Fibroblast of skin of left quadriceps (primary cell): ENCODE results near the gene RAB38.

ENCODE experiments used
- DNase-seq, 2 experiments: peaks; one replicate each; pipeline ENCODE4 v3.0.0-alpha.2; 2013; ENCODE audit warnings: low read depth in 2 of 2

The RAB38 gene

DNA sequence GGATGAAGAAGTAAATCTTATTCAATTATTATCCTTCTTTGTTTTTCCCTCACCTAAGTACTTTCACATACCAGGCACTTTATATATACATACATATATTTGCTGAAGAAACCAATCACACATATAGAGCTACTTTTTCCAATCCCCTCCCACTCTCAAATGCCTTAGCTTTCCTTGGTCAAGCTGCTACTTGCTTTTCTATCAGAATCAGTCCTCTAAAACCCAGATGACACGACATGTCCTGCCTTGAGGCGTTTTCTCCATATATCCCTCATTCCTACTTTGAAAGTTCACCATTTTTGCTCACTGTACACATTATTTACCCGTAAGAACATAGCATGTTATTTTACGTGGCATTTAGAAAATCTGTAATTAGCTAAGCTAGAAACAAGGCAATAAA lies 5.4 kb downstream of the RAB38 start:
- DNase-seq: no peak

GRCh38 chr11:88169471-88169870 lies 5.8 kb downstream of the RAB38 start:
- DNase-seq: no peak

DNA sequence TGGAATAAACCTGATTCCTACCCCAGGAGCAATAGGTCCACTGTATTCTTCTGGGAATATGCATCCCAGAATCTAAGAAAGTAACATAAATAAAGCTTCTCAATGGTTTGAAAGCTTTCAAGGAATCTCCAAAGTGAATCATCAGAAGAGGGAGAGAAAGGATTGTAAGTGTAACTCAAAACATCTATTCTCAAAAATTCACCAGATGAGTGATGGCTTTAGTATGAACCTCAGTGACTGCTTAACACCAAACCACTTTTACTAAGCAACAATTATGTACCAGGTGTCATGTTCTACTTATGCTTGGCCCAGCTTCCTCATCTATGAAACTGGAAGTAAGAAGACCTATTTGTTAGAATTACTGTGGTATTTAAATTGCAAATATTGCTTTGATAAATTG lies 7.4 kb downstream of the RAB38 start:
- DNase-seq: no peak

GRCh38 chr11:88164806-88165585 lies 10.2 kb downstream of the RAB38 start:
- no peak for DNase-seq

- no peak for DNase-seq
Observed at GRCh38 chr11:88164320-88164719, 10.9 kb downstream of the RAB38 start.

- DNase-seq: no peak
Observed at GRCh38 chr11:88158081-88158480, 17.2 kb downstream of the RAB38 start.

DNA sequence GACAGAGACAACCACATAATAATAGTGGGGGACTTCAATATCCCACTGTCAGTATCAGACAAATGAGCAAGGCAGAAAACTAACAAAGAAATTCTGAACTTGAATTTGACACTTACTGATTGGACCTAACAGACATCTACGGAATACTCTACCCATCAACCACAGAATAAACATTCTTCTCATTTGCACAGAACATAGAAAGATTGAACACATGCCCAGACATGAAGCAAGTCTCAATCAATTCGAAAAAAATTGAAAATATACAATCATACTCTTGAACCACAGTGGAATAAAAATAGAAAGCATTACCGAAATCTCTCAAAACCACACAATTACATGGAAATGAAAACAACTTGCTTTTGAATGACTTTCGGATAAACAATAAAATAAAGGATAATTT lies 17.9 kb downstream of the RAB38 start:
- DNase-seq: no peak

DNA sequence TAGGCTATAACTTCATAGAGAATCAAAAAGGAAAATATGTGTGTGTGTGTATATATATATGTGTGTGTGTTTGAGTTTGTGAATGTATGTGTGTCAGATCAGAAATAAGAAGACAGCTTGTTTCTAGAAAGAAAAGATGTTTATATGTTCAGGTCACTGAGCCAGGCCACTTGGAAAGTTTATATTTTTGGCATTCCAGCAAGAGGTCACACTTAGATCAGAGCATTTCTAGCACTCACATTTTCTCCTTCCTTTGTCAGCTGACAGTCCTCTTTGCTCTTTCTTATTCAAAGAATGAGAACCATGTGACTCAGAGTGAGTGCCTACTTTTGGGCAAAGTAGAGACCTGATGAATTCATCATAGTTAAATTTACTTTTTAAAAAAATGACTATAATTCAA lies 22.9 kb downstream of the RAB38 start:
- no peak for DNase-seq

DNA sequence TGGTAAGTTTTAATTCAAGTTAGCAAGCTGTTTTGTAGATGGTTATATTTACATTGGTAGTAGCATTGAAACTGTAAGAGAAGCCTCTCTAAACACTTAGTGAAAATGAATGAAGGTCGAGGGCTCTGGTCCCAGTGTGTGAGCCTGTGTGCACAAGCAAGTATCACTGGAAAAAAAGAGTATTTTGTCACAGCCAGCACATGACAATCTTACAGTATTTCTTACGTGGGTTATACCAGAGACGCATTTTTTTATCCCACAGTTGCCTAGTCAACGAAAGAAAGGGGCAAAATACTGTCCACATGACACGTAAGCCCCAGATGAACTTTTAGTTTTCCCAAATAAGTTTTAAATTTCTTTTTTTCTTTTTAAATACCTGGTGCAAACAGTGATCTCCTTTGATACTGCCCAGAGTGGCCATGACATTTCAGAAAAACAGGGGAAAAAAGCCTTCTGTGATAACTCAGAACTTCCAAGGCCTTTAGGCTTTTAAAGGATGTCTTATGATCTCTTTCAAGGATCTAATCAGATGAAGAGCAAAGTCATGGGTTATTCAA lies 23.5 kb downstream of the RAB38 start:
- DNase-seq: no peak

GRCh38 chr11:88146106-88146505 lies 29.1 kb downstream of the RAB38 start:
- no peak for DNase-seq

DNA sequence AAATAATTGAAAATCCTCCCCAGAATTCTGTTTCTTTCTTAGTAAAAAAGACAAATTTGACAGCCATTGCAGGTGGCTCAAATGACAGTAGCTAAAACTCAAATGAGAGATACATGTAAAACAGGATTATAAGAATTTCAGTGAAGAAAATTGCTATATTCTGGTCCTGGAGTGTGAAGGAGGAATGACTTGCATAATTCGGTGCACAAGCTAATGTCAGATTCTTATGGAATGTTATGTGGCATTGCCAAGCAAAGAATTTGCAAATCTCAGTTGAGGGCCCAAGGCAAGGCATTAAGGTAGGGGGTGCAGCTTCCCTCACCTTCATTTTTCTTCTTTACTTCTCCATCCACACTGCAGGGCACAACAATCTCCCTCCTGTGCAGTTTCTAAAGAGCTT lies 35.4 kb downstream of the RAB38 start:
- DNase-seq: no peak

DNA sequence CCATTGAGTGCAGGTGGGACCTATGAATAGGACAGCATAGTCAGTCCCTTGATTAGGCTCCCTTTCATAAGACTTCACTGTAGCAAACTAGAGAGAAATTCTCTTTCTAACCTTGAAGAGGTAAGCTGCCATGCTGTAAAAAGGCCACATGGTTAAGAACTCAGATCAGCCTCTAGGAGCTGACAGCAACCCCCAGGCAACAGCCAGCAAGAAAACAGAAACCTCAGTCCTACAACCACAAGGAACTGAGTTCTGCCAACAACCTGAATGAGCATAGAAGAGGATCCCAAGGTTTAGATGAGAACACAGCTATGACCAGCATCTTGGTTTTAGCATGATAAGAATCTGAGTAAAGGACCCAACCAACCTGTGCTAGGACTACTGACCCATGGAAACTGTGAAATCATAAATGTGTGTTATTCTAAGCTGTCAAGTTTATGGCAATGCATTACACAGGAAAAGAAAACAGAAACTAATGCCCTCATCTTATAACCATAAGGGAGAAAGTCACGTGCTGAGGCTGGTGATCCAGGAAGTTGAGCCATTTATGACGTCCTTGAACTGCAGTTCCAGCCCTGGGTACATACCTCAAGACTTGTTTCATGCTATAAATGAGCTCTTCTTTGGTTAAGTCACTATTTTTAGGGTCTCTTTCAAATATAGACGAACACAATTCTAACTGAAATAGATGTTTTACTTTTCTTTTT lies 43.3 kb downstream of the RAB38 start:
- no peak for DNase-seq

- no peak for DNase-seq
Observed at GRCh38 chr11:88122956-88123355, 52.3 kb downstream of the RAB38 start.

GRCh38 chr11:88119561-88119960 lies 55.7 kb downstream of the RAB38 start:
- no peak for DNase-seq

- DNase-seq: no peak
Observed at GRCh38 chr11:88117281-88117858, 57.9 kb downstream of the RAB38 start.

GRCh38 chr11:88115828-88116755 lies 59.2 kb downstream of the RAB38 start:
- DNase-seq: no peak

DNA sequence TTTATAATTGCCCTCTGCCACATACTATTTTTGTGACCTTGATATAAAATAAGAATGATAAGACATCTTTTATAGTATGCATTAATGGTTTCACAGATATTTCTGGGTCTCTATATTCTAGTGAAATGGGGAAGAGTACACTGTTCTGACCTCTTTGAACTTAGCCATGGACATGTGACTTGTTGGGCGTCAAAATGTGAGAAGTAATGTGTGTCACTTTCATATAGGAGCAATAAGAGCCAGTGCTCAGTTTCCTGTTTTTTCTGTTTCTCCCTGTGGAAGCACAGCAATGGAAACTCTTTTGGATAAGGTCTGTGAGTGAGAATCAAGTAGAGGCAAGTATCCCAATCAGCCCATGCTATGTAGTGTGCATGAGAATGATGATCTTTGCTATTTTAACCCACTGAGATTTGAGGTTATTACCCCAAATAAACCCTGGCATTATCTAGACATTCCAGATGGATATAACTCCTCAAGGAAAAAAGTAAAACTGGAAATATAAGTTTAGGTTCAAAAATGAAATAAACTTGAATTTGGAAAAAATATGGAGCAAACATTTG lies 60.7 kb downstream of the RAB38 start:
- no peak for DNase-seq

DNA sequence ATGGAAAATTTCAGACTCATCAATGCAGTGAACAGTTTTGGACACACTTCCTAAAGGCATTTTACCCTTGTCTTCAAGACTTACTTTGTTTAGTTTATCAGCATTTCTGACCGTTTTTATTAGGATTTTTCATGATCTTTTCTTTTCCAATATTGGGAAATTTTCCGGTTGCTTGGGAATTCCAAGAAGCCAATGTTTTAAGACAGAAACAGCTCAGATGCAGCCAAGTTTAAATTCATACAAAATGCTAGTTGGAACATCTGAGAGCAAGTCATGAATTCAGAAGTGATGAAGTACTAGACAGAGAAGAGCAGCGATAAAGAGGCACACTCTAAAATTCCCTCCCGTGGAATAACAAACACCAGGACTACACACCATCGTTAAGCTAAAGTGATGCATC lies 68.6 kb downstream of the RAB38 start:
- DNase-seq: no peak

GRCh38 chr11:88105951-88106350 lies 69.3 kb downstream of the RAB38 start:
- DNase-seq: no peak

- DNase-seq: no peak
Observed at GRCh38 chr11:88105526-88105925, 69.7 kb downstream of the RAB38 start.

GRCh38 chr11:88104408-88104807 lies 70.8 kb downstream of the RAB38 start:
- DNase-seq: no peak
